Spleen (tissue), 7 donors: ENCODE data around the gene WFIKKN2.

Experiments
- CTCF ChIP-seq, 11 experiments: fragments of 200-600 bp in 7 of 11; fragments of 450-650 bp in 4 of 11; sonication (generic) in 4 of 11; IDR thresholded peaks in 8 of 11; conservative IDR thresholded peaks in 3 of 11; 1 replicate in 7 of 11; 2 replicates in 4 of 11; pipeline versions ENCODE4 v1.4.0 to v1.8.0; 2016 to 2021; ENCODE audit warnings: antibody characterized with exemption in 11 of 11, inconsistent platforms in 4 of 11, mild to moderate bottlenecking in 1 of 11
- POLR2A ChIP-seq, 3 donors: fragments of 450-650 bp; IDR thresholded peaks; one replicate each; pipeline ENCODE4 v1.5.1; 2017; ENCODE audit warnings: antibody characterized with exemption in 3 of 3, mild to moderate bottlenecking in 1 of 3
- POLR2AphosphoS5 ChIP-seq, 3 donors: sonication (generic); formaldehyde crosslinking; IDR thresholded peaks; one replicate each; pipeline ENCODE4 v1.5.1; 2017; ENCODE audit warnings: antibody characterized with exemption in 3 of 3
- donor health status: DM: no; HTN: no; CAD: no; lungs with moderate emphysema.
- donor health status: DM: no; HTN: no; CAD: no.
- donor health status: DM: no; HTN: no; CAD: no.

- no peak for TF ChIP-seq CTCF (IDR thresholded peaks at IDR 0.05 in 8 of 11, conservative IDR thresholded peaks at IDR 0.05 in 3 of 11)
- TF ChIP-seq POLR2A (IDR thresholded peaks at IDR 0.05) = no peak
- no peak for TF ChIP-seq POLR2AphosphoS5 (IDR thresholded peaks at IDR 0.05)
Measured at GRCh38 chr17:50856431-50856830, 21.0 kb downstream of the WFIKKN2 start.
